ENCODE results near the gene GADL1.
A peak's percentile ranks its signal among the peaks of the same experiment; 100 is the strongest.

The GADL1 gene

GRCh38 chr3:30894521-30895251 is at the start of gene GADL1:
TSS of gene GADL1 (minus strand) at chr3:30894661. CDS start at chr3:30894614, 47 bp downstream.
- peak; percentile 62 for DNase-seq

GRCh38 chr3:30944124-30944523 is 49.7 kb upstream of the GADL1 start:
- DNase-seq = no peak

GRCh38 chr3:30943206-30943605 is 48.7 kb upstream of the GADL1 start:
- no peak for DNase-seq

- DNase-seq = no peak
These were observed 46.9 kb upstream of the GADL1 start for GRCh38 chr3:30941342-30941741.

- DNase-seq = no peak
These were observed 46.3 kb upstream of the GADL1 start for GRCh38 chr3:30940740-30941139.

- DNase-seq = no peak
These were observed 39.7 kb upstream of the GADL1 start for GRCh38 chr3:30934208-30934550.

GRCh38 chr3:30933478-30934207 is 39.2 kb upstream of the GADL1 start:
- no peak for DNase-seq

GRCh38 chr3:30932513-30933098 is 38.1 kb upstream of the GADL1 start:
- DNase-seq = no peak

GRCh38 chr3:30924763-30925162 is 30.3 kb upstream of the GADL1 start:
- no peak for DNase-seq

- DNase-seq = no peak
These were observed 25.1 kb upstream of the GADL1 start for GRCh38 chr3:30919564-30919963.

GRCh38 chr3:30918761-30919160 is 24.3 kb upstream of the GADL1 start:
- DNase-seq = no peak

- DNase-seq = no peak
These were observed 21.3 kb upstream of the GADL1 start for GRCh38 chr3:30915782-30916181.

GRCh38 chr3:30914696-30915095 is 20.2 kb upstream of the GADL1 start:
- DNase-seq = no peak

- DNase-seq = no peak
These were observed 18.7 kb upstream of the GADL1 start for GRCh38 chr3:30913176-30913575.

- no peak for DNase-seq
These were observed 17.8 kb upstream of the GADL1 start for GRCh38 chr3:30912301-30912700.

- no peak for DNase-seq
These were observed 14.1 kb upstream of the GADL1 start for GRCh38 chr3:30908456-30909037.

- DNase-seq = no peak
These were observed 10.5 kb upstream of the GADL1 start for GRCh38 chr3:30904996-30905395.

- no peak for DNase-seq
These were observed 868 bp upstream of the GADL1 start for GRCh38 chr3:30895329-30895728.

GRCh38 chr3:30893678-30894325 is 659 bp downstream of the GADL1 start:
- DNase-seq = no peak

GRCh38 chr3:30890907-30891306 is 3.6 kb downstream of the GADL1 start:
- DNase-seq = no peak

- no peak for DNase-seq
These were observed 7.6 kb downstream of the GADL1 start for GRCh38 chr3:30886888-30887287.

GRCh38 chr3:30878862-30879261 is 15.6 kb downstream of the GADL1 start:
- DNase-seq = no peak

- DNase-seq = no peak
These were observed 19.0 kb downstream of the GADL1 start for GRCh38 chr3:30875505-30875904.

Data from activated CD8-positive, alpha-beta memory T cell treated with anti-CD3 and anti-CD28 coated beads, Interleukin-2, amount 50 U/mL, for 48 hours (primary cell).